Measurements from ENCODE around the gene COL4A6. TPM values are rescaled to one million over a fixed set of nuclear protein-coding genes. Genes with fewer than 3 reads are reported as not detected.

COL4A6 gene
- total RNA-seq, 1 experiment from 2014 or later = 0.28 TPM

DNA sequence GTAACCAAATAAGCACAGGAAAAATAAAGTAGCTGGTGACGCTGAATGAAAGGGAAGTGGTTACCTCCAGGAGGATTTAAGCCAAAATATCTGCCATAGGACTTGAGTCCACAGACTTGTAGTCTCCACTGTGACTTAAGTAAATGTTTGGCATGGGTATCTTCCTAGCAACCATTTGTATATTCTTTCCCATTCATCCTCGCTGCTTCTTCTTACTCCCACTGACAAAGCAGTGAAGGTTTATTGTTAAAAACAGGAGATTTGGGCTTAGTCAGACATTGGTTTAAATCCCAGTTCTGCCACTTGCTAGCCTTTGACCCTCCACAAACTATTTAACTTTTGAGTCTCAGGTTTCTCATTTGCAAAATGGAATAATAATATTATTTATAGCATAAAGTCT is 22.3 kb downstream of the COL4A6 start:
- intact Hi-C loops (cut with micrococcal nuclease; ENCODE audit: unreplicated experiment) (loop anchor here (10.0 kb wide), 1 partner anchor 461 kb away; no protein-coding TSS in a partner anchor), in situ Hi-C loops (cut with HindIII; ENCODE audit: low pct_unique_long_range_greater_than_20kb, low sequenced_read_pairs) (no loop called here)
- Histone ChIP-seq H3K4me3 (ENCODE audit: low read depth in 2 of 2, low read length in 2 of 2) (no peak overlapping the region), H3K36me3 (ENCODE audit: control insufficient read depth, insufficient read depth, low read length) (no peaks in the 10 kb centered on the region), H3K27ac (ENCODE audit: low read length) (no peak overlapping the region), H3K27me3 (ENCODE audit: control insufficient read depth, insufficient read depth, low read length) (no peaks in the 10 kb centered on the region), H3K9me3 (ENCODE audit: control insufficient read depth, insufficient read depth, low read depth, low read length) (no peaks in the 10 kb centered on the region), H3K4me1 (ENCODE audit: control insufficient read depth, insufficient read depth, low read length) (no peaks in the 10 kb centered on the region)
- ChIA-PET CTCF (no interaction called here), POLR2A (no interaction called here)
- TF ChIP-seq TCF7L2 (IDR thresholded peaks at IDR 0.05; ENCODE audit: low read depth, low read length) (no peak), SIN3A (IDR thresholded peaks at IDR 0.05; ENCODE audit: borderline replicate concordance, insufficient read depth, low read depth, low read length) (no peak), POLR2AphosphoS5 (IDR thresholded peaks at IDR 0.05; ENCODE audit: low read depth, low read length) (no peak)
- TF ChIP-seq, protein P1, sequence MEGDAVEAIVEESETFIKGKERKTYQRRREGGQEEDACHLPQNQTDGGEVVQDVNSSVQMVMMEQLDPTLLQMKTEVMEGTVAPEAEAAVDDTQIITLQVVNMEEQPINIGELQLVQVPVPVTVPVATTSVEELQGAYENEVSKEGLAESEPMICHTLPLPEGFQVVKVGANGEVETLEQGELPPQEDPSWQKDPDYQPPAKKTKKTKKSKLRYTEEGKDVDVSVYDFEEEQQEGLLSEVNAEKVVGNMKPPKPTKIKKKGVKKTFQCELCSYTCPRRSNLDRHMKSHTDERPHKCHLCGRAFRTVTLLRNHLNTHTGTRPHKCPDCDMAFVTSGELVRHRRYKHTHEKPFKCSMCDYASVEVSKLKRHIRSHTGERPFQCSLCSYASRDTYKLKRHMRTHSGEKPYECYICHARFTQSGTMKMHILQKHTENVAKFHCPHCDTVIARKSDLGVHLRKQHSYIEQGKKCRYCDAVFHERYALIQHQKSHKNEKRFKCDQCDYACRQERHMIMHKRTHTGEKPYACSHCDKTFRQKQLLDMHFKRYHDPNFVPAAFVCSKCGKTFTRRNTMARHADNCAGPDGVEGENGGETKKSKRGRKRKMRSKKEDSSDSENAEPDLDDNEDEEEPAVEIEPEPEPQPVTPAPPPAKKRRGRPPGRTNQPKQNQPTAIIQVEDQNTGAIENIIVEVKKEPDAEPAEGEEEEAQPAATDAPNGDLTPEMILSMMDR (IDR thresholded peaks at IDR 0.05) = no peak
- TF ChIP-seq, protein P2, sequence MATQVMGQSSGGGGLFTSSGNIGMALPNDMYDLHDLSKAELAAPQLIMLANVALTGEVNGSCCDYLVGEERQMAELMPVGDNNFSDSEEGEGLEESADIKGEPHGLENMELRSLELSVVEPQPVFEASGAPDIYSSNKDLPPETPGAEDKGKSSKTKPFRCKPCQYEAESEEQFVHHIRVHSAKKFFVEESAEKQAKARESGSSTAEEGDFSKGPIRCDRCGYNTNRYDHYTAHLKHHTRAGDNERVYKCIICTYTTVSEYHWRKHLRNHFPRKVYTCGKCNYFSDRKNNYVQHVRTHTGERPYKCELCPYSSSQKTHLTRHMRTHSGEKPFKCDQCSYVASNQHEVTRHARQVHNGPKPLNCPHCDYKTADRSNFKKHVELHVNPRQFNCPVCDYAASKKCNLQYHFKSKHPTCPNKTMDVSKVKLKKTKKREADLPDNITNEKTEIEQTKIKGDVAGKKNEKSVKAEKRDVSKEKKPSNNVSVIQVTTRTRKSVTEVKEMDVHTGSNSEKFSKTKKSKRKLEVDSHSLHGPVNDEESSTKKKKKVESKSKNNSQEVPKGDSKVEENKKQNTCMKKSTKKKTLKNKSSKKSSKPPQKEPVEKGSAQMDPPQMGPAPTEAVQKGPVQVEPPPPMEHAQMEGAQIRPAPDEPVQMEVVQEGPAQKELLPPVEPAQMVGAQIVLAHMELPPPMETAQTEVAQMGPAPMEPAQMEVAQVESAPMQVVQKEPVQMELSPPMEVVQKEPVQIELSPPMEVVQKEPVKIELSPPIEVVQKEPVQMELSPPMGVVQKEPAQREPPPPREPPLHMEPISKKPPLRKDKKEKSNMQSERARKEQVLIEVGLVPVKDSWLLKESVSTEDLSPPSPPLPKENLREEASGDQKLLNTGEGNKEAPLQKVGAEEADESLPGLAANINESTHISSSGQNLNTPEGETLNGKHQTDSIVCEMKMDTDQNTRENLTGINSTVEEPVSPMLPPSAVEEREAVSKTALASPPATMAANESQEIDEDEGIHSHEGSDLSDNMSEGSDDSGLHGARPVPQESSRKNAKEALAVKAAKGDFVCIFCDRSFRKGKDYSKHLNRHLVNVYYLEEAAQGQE (IDR thresholded peaks at IDR 0.05; ENCODE audit: insufficient read depth in 1 of 2, low read depth in 2 of 2, low read length in 1 of 2) = no peak
- no TSS peak for BruUV-seq (replicated peaks)
- ATAC-seq (no peak), DNase-seq (ENCODE audit: low read depth, low spot score) (no peak)

DNA sequence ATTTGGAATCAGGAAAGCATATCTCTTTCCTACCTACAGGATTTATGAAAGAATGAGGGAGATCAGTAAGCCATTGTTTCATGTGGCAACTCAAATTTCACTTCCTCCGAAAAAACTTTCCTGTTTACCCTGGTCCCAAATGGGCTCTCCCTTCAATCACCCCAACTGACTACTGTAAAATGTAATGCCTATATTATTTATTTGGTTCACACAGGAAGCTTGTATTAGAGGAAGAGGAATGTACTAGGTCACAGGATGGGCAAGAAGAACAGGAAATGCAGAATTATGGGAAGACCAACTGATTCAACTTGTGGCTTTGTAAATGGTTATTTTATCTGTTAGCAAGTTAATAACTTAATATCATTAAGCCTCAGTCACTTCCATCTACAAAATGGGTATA is 23.1 kb downstream of the COL4A6 start:
- no peaks in the 10 kb centered on the region for H3K36me3 ChIP-seq (ENCODE audit: control insufficient read depth, insufficient read depth, low read length)
- no TSS peak for BruUV-seq (replicated peaks)
- DNase-seq (ENCODE audit: low read depth, low spot score) (no peak), ATAC-seq (no peak)
- H3K9me3 ChIP-seq (ENCODE audit: control insufficient read depth, insufficient read depth, low read depth, low read length) = no peaks in the 10 kb centered on the region
- POLR2A ChIA-PET = no interaction called here
- intact Hi-C loops (cut with micrococcal nuclease; ENCODE audit: unreplicated experiment) = loop anchor here (10.0 kb wide), 1 partner anchor 460 kb away; no protein-coding TSS in a partner anchor
- H3K27me3 ChIP-seq (ENCODE audit: control insufficient read depth, insufficient read depth, low read length) = no peaks in the 10 kb centered on the region
- H3K4me3 ChIP-seq (ENCODE audit: low read depth in 2 of 2, low read length in 2 of 2) = no peak overlapping the region
- H3K27ac ChIP-seq (ENCODE audit: low read length) = no peak overlapping the region
- CTCF ChIA-PET = no interaction called here
- H3K4me1 ChIP-seq (ENCODE audit: control insufficient read depth, insufficient read depth, low read length) = no peaks in the 10 kb centered on the region
- TF ChIP-seq POLR2AphosphoS5 (IDR thresholded peaks at IDR 0.05; ENCODE audit: low read depth, low read length) (no peak), SIN3A (IDR thresholded peaks at IDR 0.05; ENCODE audit: borderline replicate concordance, insufficient read depth, low read depth, low read length) (no peak), TCF7L2 (IDR thresholded peaks at IDR 0.05; ENCODE audit: low read depth, low read length) (no peak)
- TF ChIP-seq, protein P2 (IDR thresholded peaks at IDR 0.05; ENCODE audit: insufficient read depth in 1 of 2, low read depth in 2 of 2, low read length in 1 of 2) = no peak
- TF ChIP-seq, protein P1 (IDR thresholded peaks at IDR 0.05) = no peak
- in situ Hi-C loops (cut with HindIII; ENCODE audit: low pct_unique_long_range_greater_than_20kb, low sequenced_read_pairs) = no loop called here
